Osteoblast (primary cell): Measurements from ENCODE around the gene SLC35B1. TPM values are rescaled to one million over a fixed set of nuclear protein-coding genes. Genes with fewer than 3 reads are reported as not detected.

ENCODE experiments used
- DNase-seq: peaks from one replicate; pipeline ENCODE4 v3.0.0; 2011; ENCODE audit warnings: low spot score, mixed read lengths; ENCODE audit not compliant: insufficient read length; ENCODE audit errors: missing footprints
- H2AFZ ChIP-seq: 2 replicates; pipeline ENCODE4 v1.6.0; 2011; ENCODE audit warnings: mild to moderate bottlenecking, low read length
- H3K27ac ChIP-seq: 2 replicates; pipeline ENCODE4 v1.5.1; 2011; ENCODE audit warnings: mild to moderate bottlenecking, low read depth, low read length, moderate library complexity
- H3K27me3 ChIP-seq: 2 replicates; pipeline ENCODE4 v1.6.0; 2012; ENCODE audit warnings: mild to moderate bottlenecking, control low read depth, inconsistent platforms, low read length, moderate library complexity; ENCODE audit not compliant: insufficient read depth
- H3K36me3 ChIP-seq: 2 replicates; pipeline ENCODE4 v1.5.1; 2011; ENCODE audit warnings: mild to moderate bottlenecking, low read length, control low read depth, moderate library complexity; ENCODE audit not compliant: insufficient read depth
- H3K4me1 ChIP-seq: 2 replicates; pipeline ENCODE4 v1.5.1; 2011; ENCODE audit warnings: mild to moderate bottlenecking, low read length, control low read depth, moderate library complexity; ENCODE audit not compliant: insufficient read depth
- H3K4me2 ChIP-seq: 2 replicates; pipeline ENCODE4 v1.6.0; 2011; ENCODE audit warnings: mild to moderate bottlenecking, low read length; ENCODE audit not compliant: insufficient read depth
- H3K4me3 ChIP-seq: fragments of 200-600 bp; sonication (generic); 3 replicates; pipeline ENCODE4 v1.5.1; 2012; ENCODE audit warnings: mild to moderate bottlenecking, low read length, inconsistent platforms; ENCODE audit not compliant: insufficient read depth
- H3K79me2 ChIP-seq: 2 replicates; pipeline ENCODE4 v1.6.0; 2012; ENCODE audit warnings: mild to moderate bottlenecking, low read length, control low read depth, inconsistent platforms; ENCODE audit not compliant: insufficient read depth
- H3K9me3 ChIP-seq: 2 replicates; pipeline ENCODE4 v1.5.1; 2011; ENCODE audit warnings: low read depth, low read length, control low read depth
- H4K20me1 ChIP-seq: 2 replicates; pipeline ENCODE4 v1.6.0; 2012; ENCODE audit warnings: mild to moderate bottlenecking, low read length, control low read depth; ENCODE audit not compliant: insufficient read depth
- total RNA-seq: library from RNA; depleted of rRNA; stranded (reverse); fragments of >200 nt; gene quantifications from 2 replicates; pipeline ENCODE4 v1.2.3, GENCODE V29; 2012
- TF ChIP-seq, protein P1 (sequence below): IDR thresholded peaks from 2 replicates; pipeline ENCODE4 v1.5.1; 2011; ENCODE audit warnings: mild to moderate bottlenecking, low read depth, low read length, moderate library complexity; ENCODE audit errors: extremely low read depth

Gene SLC35B1
- total RNA-seq, 1 donor = 48.1 TPM

DNA sequence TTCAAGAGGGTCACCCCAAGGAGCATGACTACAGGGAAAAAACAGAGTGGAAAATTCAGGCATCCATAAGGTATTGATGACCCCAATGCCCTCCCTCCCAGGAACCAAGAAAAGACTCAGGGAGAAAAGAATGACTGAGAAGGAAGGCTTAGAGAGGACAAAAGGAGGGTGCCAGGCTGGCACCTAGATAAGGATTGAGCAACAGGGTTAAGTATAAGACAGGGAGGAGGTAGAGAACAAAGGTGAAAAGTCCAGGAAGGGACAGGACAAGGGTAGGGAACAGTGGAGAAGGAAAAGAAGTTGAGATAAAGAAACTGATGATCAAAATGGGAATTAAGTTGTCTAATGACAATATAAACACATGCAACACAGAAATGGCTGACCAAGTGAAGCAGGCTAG, 2.5 kb downstream of the SLC35B1 start:
- Histone ChIP-seq H3K27me3 (no peaks in the 10 kb centered on the region), H4K20me1 (peaks cover 2% of the 10 kb centered on the region), H3K27ac (no peak overlapping the region), H3K9me3 (no peaks in the 10 kb centered on the region), H3K4me3 (no peak overlapping the region), H3K4me2 (no peak overlapping the region), H2AFZ (no peak overlapping the region), H3K36me3 (peaks cover 56% of the 10 kb centered on the region), H3K4me1 (peaks cover 18% of the 10 kb centered on the region), H3K79me2 (peaks cover 22% of the 10 kb centered on the region)
- TF ChIP-seq, protein P1, sequence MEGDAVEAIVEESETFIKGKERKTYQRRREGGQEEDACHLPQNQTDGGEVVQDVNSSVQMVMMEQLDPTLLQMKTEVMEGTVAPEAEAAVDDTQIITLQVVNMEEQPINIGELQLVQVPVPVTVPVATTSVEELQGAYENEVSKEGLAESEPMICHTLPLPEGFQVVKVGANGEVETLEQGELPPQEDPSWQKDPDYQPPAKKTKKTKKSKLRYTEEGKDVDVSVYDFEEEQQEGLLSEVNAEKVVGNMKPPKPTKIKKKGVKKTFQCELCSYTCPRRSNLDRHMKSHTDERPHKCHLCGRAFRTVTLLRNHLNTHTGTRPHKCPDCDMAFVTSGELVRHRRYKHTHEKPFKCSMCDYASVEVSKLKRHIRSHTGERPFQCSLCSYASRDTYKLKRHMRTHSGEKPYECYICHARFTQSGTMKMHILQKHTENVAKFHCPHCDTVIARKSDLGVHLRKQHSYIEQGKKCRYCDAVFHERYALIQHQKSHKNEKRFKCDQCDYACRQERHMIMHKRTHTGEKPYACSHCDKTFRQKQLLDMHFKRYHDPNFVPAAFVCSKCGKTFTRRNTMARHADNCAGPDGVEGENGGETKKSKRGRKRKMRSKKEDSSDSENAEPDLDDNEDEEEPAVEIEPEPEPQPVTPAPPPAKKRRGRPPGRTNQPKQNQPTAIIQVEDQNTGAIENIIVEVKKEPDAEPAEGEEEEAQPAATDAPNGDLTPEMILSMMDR = no peak
- no peak for DNase-seq

DNA sequence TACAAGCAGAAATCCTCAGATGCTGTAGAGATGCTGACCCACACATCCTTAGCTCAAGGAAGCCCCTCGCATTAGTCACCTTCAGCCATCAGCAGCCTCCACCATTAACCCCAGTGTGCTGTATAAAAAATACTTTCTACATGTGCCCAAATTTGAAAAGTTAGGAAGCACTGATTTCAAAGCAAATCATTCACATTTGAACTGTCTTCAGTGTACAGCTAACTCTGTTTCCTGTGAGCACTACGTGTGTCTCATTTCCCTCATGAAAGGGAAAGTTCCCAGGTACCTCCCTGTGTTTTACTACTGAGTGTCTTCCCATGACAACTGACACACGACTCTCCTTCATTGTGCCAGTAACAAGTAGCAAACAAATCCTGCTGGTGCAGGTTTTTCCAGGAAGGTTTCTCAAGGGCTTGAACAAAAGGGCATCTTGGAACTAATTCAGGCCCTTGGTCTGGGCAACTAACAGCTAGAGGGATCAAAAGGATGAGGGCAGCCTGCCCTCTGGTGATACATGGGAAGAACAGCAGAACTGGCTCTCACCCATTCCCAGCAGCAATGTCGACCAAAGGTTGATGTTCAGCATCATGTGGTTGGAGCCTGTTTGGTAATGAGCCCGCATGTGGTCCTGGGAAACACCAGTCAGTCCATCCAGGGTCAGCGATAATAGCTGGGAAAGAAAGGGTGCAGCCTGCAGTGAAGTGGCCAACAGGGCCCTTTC, 4.0 kb downstream of the SLC35B1 start:
- H3K4me1 ChIP-seq = peaks cover 16% of the 10 kb centered on the region
- H3K27ac ChIP-seq = no peak overlapping the region
- peaks cover 22% of the 10 kb centered on the region for H3K79me2 ChIP-seq
- no peaks in the 10 kb centered on the region for H3K27me3 ChIP-seq
- peaks cover 2% of the 10 kb centered on the region for H4K20me1 ChIP-seq
- TF ChIP-seq, protein P1 = peak; percentile 72
- no peak overlapping the region for H2AFZ ChIP-seq
- H3K4me3 ChIP-seq = no peak overlapping the region
- peaks cover 56% of the 10 kb centered on the region for H3K36me3 ChIP-seq
- H3K9me3 ChIP-seq = no peaks in the 10 kb centered on the region
- H3K4me2 ChIP-seq = no peak overlapping the region
- peak; percentile 78 for DNase-seq

DNA sequence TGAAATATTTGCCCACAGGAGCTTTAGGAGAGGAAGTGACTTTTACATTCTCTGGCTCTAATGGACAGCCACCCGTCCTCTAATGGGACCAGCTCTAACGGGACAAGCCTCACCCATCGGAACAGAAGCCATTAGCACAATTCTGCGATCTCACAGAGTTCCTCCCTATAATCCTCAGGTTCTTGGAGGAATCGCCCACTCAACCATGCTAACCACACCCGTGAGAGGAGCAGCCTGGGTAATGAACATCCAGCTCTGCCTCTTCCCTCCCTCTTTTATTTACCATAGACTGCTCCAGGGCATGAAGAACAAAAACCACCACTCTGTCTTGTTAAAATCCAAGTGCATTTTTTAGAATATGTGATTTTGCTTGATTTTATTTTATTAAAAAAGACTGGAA, 6.8 kb downstream of the SLC35B1 start:
- Histone ChIP-seq H3K9me3 (no peaks in the 10 kb centered on the region), H3K36me3 (peaks cover 55% of the 10 kb centered on the region), H3K79me2 (peaks cover 5% of the 10 kb centered on the region), H3K4me2 (no peak overlapping the region), H4K20me1 (peaks cover 2% of the 10 kb centered on the region), H2AFZ (no peak overlapping the region), H3K4me3 (no peak overlapping the region), H3K27me3 (no peaks in the 10 kb centered on the region), H3K27ac (no peak overlapping the region), H3K4me1 (peaks cover 6% of the 10 kb centered on the region)
- DNase-seq = no peak
- TF ChIP-seq, protein P1 = no peak

DNA sequence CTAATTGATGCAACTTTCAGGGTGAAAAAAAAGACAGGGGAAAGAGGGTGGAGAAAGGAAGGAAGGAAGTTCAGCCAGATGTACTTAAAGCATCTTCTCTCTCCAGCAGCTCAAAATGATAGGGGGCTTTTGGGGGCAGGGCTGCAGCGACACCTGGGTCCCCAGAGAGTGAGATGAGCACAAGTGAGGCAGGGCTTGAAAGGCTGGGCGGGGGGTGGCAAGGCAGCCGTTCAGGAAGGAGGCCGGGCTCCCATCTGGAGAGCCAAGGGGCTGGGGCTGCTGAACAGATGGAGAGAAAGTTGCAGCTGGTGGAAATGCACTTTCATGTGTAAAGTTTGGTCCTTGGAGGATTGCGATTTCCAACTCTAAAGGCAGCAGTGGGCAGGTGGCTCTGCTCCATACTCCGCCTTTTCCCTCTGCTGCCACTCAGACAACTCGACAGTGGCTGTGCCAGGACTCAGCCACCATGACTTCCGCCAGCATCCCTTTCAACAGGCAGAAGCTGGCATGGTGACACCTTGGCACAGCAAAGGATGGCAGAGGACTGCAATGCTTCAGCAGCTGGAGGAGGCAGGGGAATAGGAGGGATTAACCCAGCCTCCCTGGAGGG, 7.7 kb downstream of the SLC35B1 start:
- H3K27ac ChIP-seq = no peak overlapping the region
- no peak overlapping the region for H2AFZ ChIP-seq
- no peak for DNase-seq
- H3K36me3 ChIP-seq = peaks cover 46% of the 10 kb centered on the region
- H3K4me1 ChIP-seq = peaks cover 14% of the 10 kb centered on the region
- no peak overlapping the region for H3K4me2 ChIP-seq
- no peaks in the 10 kb centered on the region for H3K27me3 ChIP-seq
- no peak overlapping the region for H3K4me3 ChIP-seq
- H4K20me1 ChIP-seq = peaks cover 2% of the 10 kb centered on the region
- H3K9me3 ChIP-seq = no peaks in the 10 kb centered on the region
- TF ChIP-seq, protein P1 = no peak
- H3K79me2 ChIP-seq = no peaks in the 10 kb centered on the region
